HepG2 (cell line): ENCODE measurements around the gene SYT1. TPM values are rescaled to one million over a fixed set of nuclear protein-coding genes. Genes with fewer than 3 reads are reported as not detected.

ENCODE experiments used
- ATAC-seq: fragments of 200-7000 bp; cut with Tn5 transposase; 3 replicates; pipeline ENCODE4 v1.9.1; 2020; ENCODE audit warnings: mild to moderate bottlenecking, moderate library complexity
- BruUV-seq: library from RNA; stranded (reverse); fragments of 400-500 nt; replicated peaks from 2 replicates; lab custom pipeline; 2021; lab: Mats Ljungman, UMichigan
- CTCF ChIA-PET: fragments of 300-600 bp; formaldehyde crosslinking; extraction: SDS; loops from one replicate; lab custom pipeline; 2021; ENCODE audit warnings: low total read pairs, inconsistent platforms, low intra/inter-chr PET ratio; lab: Yijun Ruan, JAX
- POLR2A ChIA-PET: fragments of 350-600 bp; sonication (Branson Sonifier 250); formaldehyde crosslinking; loops from one replicate; lab custom pipeline; 2020; ENCODE audit warnings: antibody characterized with exemption, inconsistent platforms; lab: Yijun Ruan, JAX
- DNase-seq: peaks from one replicate; pipeline ENCODE4 v3.0.0-alpha.2; 2015; ENCODE audit warnings: low spot score
- FAIRE-seq: peaks from 3 replicates; lab custom pipeline; 2011; peaks lifted over from hg19 to GRCh38; lab: Jason Lieb, UNC
- H2AFZ ChIP-seq: one replicate; pipeline ENCODE4 v1.6.1; 2011; ENCODE audit warnings: low read length, inconsistent platforms
- H3K27ac ChIP-seq: fragments of 300-600 bp; 3 replicates; pipeline ENCODE4 v1.8.0; 2011; ENCODE audit warnings: mixed run types, mild to moderate bottlenecking, mixed read lengths, low read length, inconsistent platforms; ENCODE audit not compliant: insufficient read depth; ENCODE audit errors: extremely low read length
- H3K27me3 ChIP-seq, 2 experiments: fragments of 200-600 bp in 1 of 2; 2 replicates in 1 of 2; 3 replicates in 1 of 2; pipeline versions ENCODE4 v1.6.0 to v1.8.0; 2011; ENCODE audit warnings: low read length in 2 of 2, mild to moderate bottlenecking in 2 of 2, moderate library complexity in 2 of 2, inconsistent platforms in 1 of 2; ENCODE audit not compliant: insufficient read depth in 2 of 2, control insufficient read depth in 1 of 2
- H3K36me3 ChIP-seq, 2 experiments: fragments of 200-600 bp in 1 of 2; replicated peaks in 1 of 2; 2 replicates in 1 of 2; 3 replicates in 1 of 2; pipeline versions ENCODE4 v1.5.1 to v1.8.0; 2011; ENCODE audit warnings: low read length in 2 of 2, inconsistent platforms in 1 of 2; ENCODE audit not compliant: insufficient read depth in 2 of 2, control insufficient read depth in 1 of 2
- H3K4me1 ChIP-seq: 2 replicates; pipeline ENCODE4 v1.5.1; 2012; ENCODE audit warnings: low read length, inconsistent platforms; ENCODE audit not compliant: insufficient read depth
- H3K4me2 ChIP-seq: 2 replicates; pipeline ENCODE4 v1.6.0; 2011; ENCODE audit warnings: low read depth, low read length, inconsistent platforms
- H3K4me3 ChIP-seq, 3 experiments: fragments of 200-600 bp in 1 of 3; sonication (generic), shearing (Covaris generic) in 1 of 3; replicated peaks in 1 of 3; 2 replicates each; pipeline ENCODE4 v1.5.1; 2011 to 2016; ENCODE audit warnings: low read length in 3 of 3, inconsistent platforms in 2 of 3, low read depth in 2 of 3, mild to moderate bottlenecking in 2 of 3, control low read depth in 1 of 3, mixed read lengths in 1 of 3; ENCODE audit not compliant: insufficient read depth in 1 of 3
- H3K79me2 ChIP-seq: one replicate; pipeline ENCODE4 v1.6.1; 2011; ENCODE audit warnings: low read length, inconsistent platforms; ENCODE audit not compliant: insufficient read depth
- H3K9ac ChIP-seq: 2 replicates; pipeline ENCODE4 v1.6.0; 2011; ENCODE audit warnings: mild to moderate bottlenecking, low read depth, low read length, inconsistent platforms; ENCODE audit not compliant: insufficient read depth
- H3K9me3 ChIP-seq: 2 replicates; pipeline ENCODE4 v1.5.1; 2012; ENCODE audit warnings: mild to moderate bottlenecking, low read length
- H4K20me1 ChIP-seq: 2 replicates; pipeline ENCODE4 v1.6.0; 2011; ENCODE audit warnings: inconsistent platforms, mild to moderate bottlenecking, low read length, moderate library complexity; ENCODE audit not compliant: insufficient read depth
- BCL3 ChIP-seq: sonication (generic); formaldehyde crosslinking; IDR thresholded peaks from 2 replicates; pipeline ENCODE4 v1.5.1; 2020; ENCODE audit warnings: mild to moderate bottlenecking, missing genetic modification reagents, moderate library complexity
- FOXJ3 ChIP-seq: sonication (generic); formaldehyde crosslinking; IDR thresholded peaks from 2 replicates; pipeline ENCODE4 v1.4.0; 2020; ENCODE audit warnings: missing genetic modification reagents, mild to moderate bottlenecking, borderline replicate concordance
- GTF3A ChIP-seq: sonication (generic); formaldehyde crosslinking; conservative IDR thresholded peaks from 2 replicates; pipeline ENCODE4 v1.4.0; 2020; ENCODE audit warnings: mild to moderate bottlenecking, missing genetic modification reagents
- HNRNPK ChIP-seq: fragments of 200-400 bp; formaldehyde crosslinking; IDR thresholded peaks from 2 replicates; pipeline ENCODE4 v1.6.1; 2018; ENCODE audit warnings: low read length, low read depth, moderate library complexity, mild to moderate bottlenecking; ENCODE audit not compliant: poor library complexity, severe bottlenecking
- JDP2 ChIP-seq: sonication (generic); formaldehyde crosslinking; IDR thresholded peaks from 2 replicates; pipeline ENCODE4 v1.8.1; 2022; ENCODE audit warnings: missing genetic modification reagents, borderline replicate concordance
- ONECUT2 ChIP-seq: sonication (generic); formaldehyde crosslinking; IDR thresholded peaks from 2 replicates; pipeline ENCODE4 v1.4.0; 2020; ENCODE audit warnings: missing genetic modification reagents
- SMYD3 ChIP-seq: sonication (generic); formaldehyde crosslinking; IDR thresholded peaks from 2 replicates; pipeline ENCODE4 v1.8.1; 2023; ENCODE audit warnings: mild to moderate bottlenecking, missing genetic modification reagents
- STAT5B ChIP-seq: sonication (generic); formaldehyde crosslinking; IDR thresholded peaks from 2 replicates; pipeline ENCODE4 v1.4.0; 2020; ENCODE audit warnings: missing genetic modification reagents
- THAP11 ChIP-seq: IDR thresholded peaks from 2 replicates; pipeline ENCODE4 v1.6.1; 2016; ENCODE audit warnings: missing biosample characterization, missing genetic modification reagents
- ZFP1 ChIP-seq: IDR thresholded peaks from 2 replicates; pipeline ENCODE4 v1.6.1; 2016
- ZNF263 ChIP-seq: sonication (generic); formaldehyde crosslinking; IDR thresholded peaks from 2 replicates; pipeline ENCODE4 v1.4.0; 2020; ENCODE audit warnings: missing genetic modification reagents
- ZNF274 ChIP-seq: sonication (generic); formaldehyde crosslinking; IDR thresholded peaks from 2 replicates; pipeline ENCODE4 v1.5.1; 2020; ENCODE audit warnings: mild to moderate bottlenecking, missing genetic modification reagents
- ZNF292 ChIP-seq: sonication (generic); formaldehyde crosslinking; IDR thresholded peaks from 2 replicates; pipeline ENCODE4 v1.8.1; 2022; ENCODE audit warnings: mild to moderate bottlenecking, low read depth, missing genetic modification reagents, borderline replicate concordance
- ZNF550 ChIP-seq: sonication (generic); formaldehyde crosslinking; IDR thresholded peaks from 2 replicates; pipeline ENCODE4 v1.4.0; 2020; ENCODE audit warnings: mild to moderate bottlenecking, missing genetic modification reagents, borderline replicate concordance
- ZNF562 ChIP-seq: sonication (generic); formaldehyde crosslinking; IDR thresholded peaks from 2 replicates; pipeline ENCODE4 v1.8.0; 2022; ENCODE audit warnings: missing genetic modification reagents, borderline replicate concordance
- ZNF570 ChIP-seq: sonication (generic); formaldehyde crosslinking; IDR thresholded peaks from 2 replicates; pipeline ENCODE4 v1.4.0; 2020; ENCODE audit warnings: mild to moderate bottlenecking, missing genetic modification reagents, borderline replicate concordance
- ZNF709 ChIP-seq: sonication (generic); formaldehyde crosslinking; IDR thresholded peaks from 2 replicates; pipeline ENCODE4 v1.5.0; 2020; ENCODE audit warnings: mild to moderate bottlenecking, missing genetic modification reagents
- ZNF724P ChIP-seq: sonication (generic); formaldehyde crosslinking; IDR thresholded peaks from 2 replicates; pipeline ENCODE4 v1.8.0; 2022; ENCODE audit warnings: missing genetic modification reagents, borderline replicate concordance
- ZNF749 ChIP-seq: sonication (generic); formaldehyde crosslinking; IDR thresholded peaks from 2 replicates; pipeline ENCODE4 v1.8.0; 2022; ENCODE audit warnings: mild to moderate bottlenecking, missing genetic modification reagents, moderate library complexity, borderline replicate concordance
- WGBS: methylation state at CpG from one replicate; pipeline ENCODE4 v1.1.6; 2017; ENCODE audit warnings: low lambda C conversion rate; 5-methylcytosine and 5-hydroxymethylcytosine counted together
- in situ Hi-C: cut with HindIII; loops from 2 replicates; pipeline ENCODE4 v1.10.0; 2017; ENCODE audit warnings: low pct_unique_long_range_greater_than_20kb; ENCODE audit not compliant: extremely low pct_ligation_motif_present
- intact Hi-C: fragments of 100-400 bp; cut with micrococcal nuclease; formaldehyde crosslinking; loops from one replicate; pipeline ENCODE4 v1.10.0; 2022; ENCODE audit not compliant: unreplicated experiment
- polyA plus RNA-seq, 8 experiments: library from polyadenylated mRNA; depleted of rRNA in 3 of 8; stranded (reverse) in 7 of 8; unstranded in 1 of 8; fragments of >200 nt; fragmentation: Illumina TruSeq in 4 of 8; extraction: Trizol in 4 of 8; gene quantifications; 2 replicates each; pipeline versions ENCODE4 v1.2.1 to v1.2.3, GENCODE V29; 2011 to 2016; ENCODE audit warnings: low read depth in 4 of 8, missing spikeins in 1 of 8, mixed read lengths in 1 of 8; ENCODE audit not compliant: insufficient read depth in 1 of 8
- total RNA-seq, 5 experiments: library from RNA; depleted of rRNA; stranded (reverse); fragments of >200 nt; fragmentation: Illumina TruSeq; extraction: Trizol; gene quantifications; 2 replicates each; pipeline ENCODE4 v1.2.3, GENCODE V29; 2016; ENCODE audit warnings: low read depth in 1 of 5
- TF ChIP-seq, protein P1 (sequence below): sonication (generic); formaldehyde crosslinking; IDR thresholded peaks from 2 replicates; pipeline ENCODE4 v1.5.0; 2020; ENCODE audit warnings: mild to moderate bottlenecking, missing genetic modification reagents, borderline replicate concordance

The SYT1 gene
- total and polyA plus RNA-seq, 2 of the 13 experiments (the other 11 are each of a cell fraction or from before 2014, with no cell fraction given), result not detected

DNA sequence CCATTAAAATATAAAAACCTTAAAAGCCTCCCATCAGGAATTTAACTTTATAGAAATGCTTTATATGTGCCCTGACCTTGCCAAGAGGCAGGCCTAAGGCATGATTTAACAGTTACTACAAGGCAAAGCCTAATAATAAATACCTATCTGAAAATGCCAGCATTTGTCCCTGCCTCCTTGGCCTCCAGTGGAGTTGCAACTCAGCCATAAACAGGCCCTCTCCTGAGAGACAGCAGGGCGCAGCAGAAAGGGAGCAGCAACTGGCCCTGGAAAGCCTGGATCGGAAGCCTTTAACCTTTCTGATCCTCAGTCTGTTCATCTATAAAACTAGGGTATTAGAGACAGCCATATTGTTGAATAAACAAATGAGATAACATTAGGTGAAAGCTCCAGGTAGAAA is 501.8 kb downstream of the SYT1 start:
- in situ Hi-C loops (no loop called here), intact Hi-C loops (no loop called here)
- ATAC-seq (no peak), FAIRE-seq (no peak), DNase-seq (no peak)
- H2AFZ ChIP-seq, result no peak overlapping the region
- no peaks in the 10 kb centered on the region for H3K79me2 ChIP-seq
- H3K4me1 ChIP-seq, result no peaks in the 10 kb centered on the region
- H4K20me1 ChIP-seq, result no peaks in the 10 kb centered on the region
- no peak overlapping the region for H3K27ac ChIP-seq
- no peak overlapping the region for H3K4me3 ChIP-seq
- H3K36me3 ChIP-seq, result no peaks in the 10 kb centered on the region
- H3K9me3 ChIP-seq, result no peaks in the 10 kb centered on the region
- no peak overlapping the region for H3K9ac ChIP-seq
- POLR2A ChIA-PET, result no interaction called here
- CTCF ChIA-PET, result no interaction called here
- 44% methylated on average over 2 of the region's 2 CpGs for whole genome bisulfite sequencing
- H3K27me3 ChIP-seq, result no peaks in the 10 kb centered on the region
- TF ChIP-seq ZNF562, result no peak
- TF ChIP-seq ZFP1 (CRISPR knock-in tag), result no peak
- TF ChIP-seq ZNF709 (CRISPR knock-in tag), result no peak
- TF ChIP-seq FOXJ3 (CRISPR knock-in tag), result no peak
- no peak for TF ChIP-seq ZNF274 (CRISPR knock-in tag)
- TF ChIP-seq ZNF724P (CRISPR knock-in tag), result no peak
- no peak for TF ChIP-seq ZNF263 (CRISPR knock-in tag)
- TF ChIP-seq THAP11 (CRISPR knock-in tag), result no peak
- no peak for TF ChIP-seq ZNF292 (CRISPR knock-in tag)
- TF ChIP-seq SMYD3 (CRISPR knock-in tag), result no peak
- no peak for TF ChIP-seq STAT5B
- no peak for TF ChIP-seq ONECUT2 (CRISPR knock-in tag)
- no peak for TF ChIP-seq BCL3
- TF ChIP-seq ZNF749, result no peak
- no peak for TF ChIP-seq HNRNPK
- TF ChIP-seq GTF3A (CRISPR knock-in tag), result no peak
- TF ChIP-seq ZNF550 (CRISPR knock-in tag), result no peak
- TF ChIP-seq ZNF570, result no peak
- TF ChIP-seq JDP2, result no peak
- TF ChIP-seq, protein P1, sequence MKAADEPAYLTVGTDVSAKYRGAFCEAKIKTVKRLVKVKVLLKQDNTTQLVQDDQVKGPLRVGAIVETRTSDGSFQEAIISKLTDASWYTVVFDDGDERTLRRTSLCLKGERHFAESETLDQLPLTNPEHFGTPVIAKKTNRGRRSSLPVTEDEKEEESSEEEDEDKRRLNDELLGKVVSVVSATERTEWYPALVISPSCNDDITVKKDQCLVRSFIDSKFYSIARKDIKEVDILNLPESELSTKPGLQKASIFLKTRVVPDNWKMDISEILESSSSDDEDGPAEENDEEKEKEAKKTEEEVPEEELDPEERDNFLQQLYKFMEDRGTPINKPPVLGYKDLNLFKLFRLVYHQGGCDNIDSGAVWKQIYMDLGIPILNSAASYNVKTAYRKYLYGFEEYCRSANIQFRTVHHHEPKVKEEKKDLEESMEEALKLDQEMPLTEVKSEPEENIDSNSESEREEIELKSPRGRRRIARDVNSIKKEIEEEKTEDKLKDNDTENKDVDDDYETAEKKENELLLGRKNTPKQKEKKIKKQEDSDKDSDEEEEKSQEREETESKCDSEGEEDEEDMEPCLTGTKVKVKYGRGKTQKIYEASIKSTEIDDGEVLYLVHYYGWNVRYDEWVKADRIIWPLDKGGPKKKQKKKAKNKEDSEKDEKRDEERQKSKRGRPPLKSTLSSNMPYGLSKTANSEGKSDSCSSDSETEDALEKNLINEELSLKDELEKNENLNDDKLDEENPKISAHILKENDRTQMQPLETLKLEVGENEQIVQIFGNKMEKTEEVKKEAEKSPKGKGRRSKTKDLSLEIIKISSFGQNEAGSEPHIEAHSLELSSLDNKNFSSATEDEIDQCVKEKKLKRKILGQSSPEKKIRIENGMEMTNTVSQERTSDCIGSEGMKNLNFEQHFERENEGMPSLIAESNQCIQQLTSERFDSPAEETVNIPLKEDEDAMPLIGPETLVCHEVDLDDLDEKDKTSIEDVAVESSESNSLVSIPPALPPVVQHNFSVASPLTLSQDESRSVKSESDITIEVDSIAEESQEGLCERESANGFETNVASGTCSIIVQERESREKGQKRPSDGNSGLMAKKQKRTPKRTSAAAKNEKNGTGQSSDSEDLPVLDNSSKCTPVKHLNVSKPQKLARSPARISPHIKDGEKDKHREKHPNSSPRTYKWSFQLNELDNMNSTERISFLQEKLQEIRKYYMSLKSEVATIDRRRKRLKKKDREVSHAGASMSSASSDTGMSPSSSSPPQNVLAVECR, result no peak
- no TSS peak for BruUV-seq
- no peak overlapping the region for H3K4me2 ChIP-seq
